ENCODE results near the gene MLX.
"Not testable (repeated sequence)": the region's sequence is repeated elsewhere in the genome, so short reads cannot be mapped to it uniquely, and the experiment has no call there.

The MLX gene

GRCh38 chr17:42581744-42582270, 14.9 kb downstream of the MLX start:
- no peak for DNase-seq

GRCh38 chr17:42584880-42585279, 18.0 kb downstream of the MLX start:
- DNase-seq: no peak

GRCh38 chr17:42585353-42585752, 18.5 kb downstream of the MLX start:
- no peak for DNase-seq

GRCh38 chr17:42586514-42587230, 19.8 kb downstream of the MLX start:
- no peak for DNase-seq

GRCh38 chr17:42590886-42591285, 24.0 kb downstream of the MLX start:
- no peak for DNase-seq

- no peak for DNase-seq
Observed at GRCh38 chr17:42591411-42591810, 24.5 kb downstream of the MLX start.

GRCh38 chr17:42596386-42596785, 29.5 kb downstream of the MLX start:
- no peak for DNase-seq

GRCh38 chr17:42598905-42599304, 32.0 kb downstream of the MLX start:
- no peak for DNase-seq

- no peak for DNase-seq
Observed at GRCh38 chr17:42603318-42603717, 36.4 kb downstream of the MLX start.

GRCh38 chr17:42607769-42608168, 40.9 kb downstream of the MLX start:
- DNase-seq: no peak

GRCh38 chr17:42608305-42609181, 41.6 kb downstream of the MLX start:
- peak; percentile 27 for DNase-seq

- peak; percentile 99 for DNase-seq
Observed at GRCh38 chr17:42609182-42609813, 42.4 kb downstream of the MLX start, which contains the start of the genes RETREG3 and TUBG1. Gene RETREG3, minus strand, starts transcription at chr17:42609374. Its CDS starts 50 bp downstream, at chr17:42609324. Gene TUBG1, plus strand, starts transcription at chr17:42609683. Its CDS starts 55 bp downstream, at chr17:42609738.

- not testable (repeated sequence) for DNase-seq
Observed at GRCh38 chr17:42609814-42610801, 43.2 kb downstream of the MLX start.

GRCh38 chr17:42612013-42612412, 45.1 kb downstream of the MLX start:
- no peak for DNase-seq

- DNase-seq: no peak
Observed at GRCh38 chr17:42613699-42614295, 46.9 kb downstream of the MLX start.

GRCh38 chr17:42617956-42618431, 51.1 kb downstream of the MLX start:
- DNase-seq: no peak

- DNase-seq: no peak
Observed at GRCh38 chr17:42618442-42619150, 51.7 kb downstream of the MLX start.

GRCh38 chr17:42621987-42622386, 55.1 kb downstream of the MLX start:
- not testable (repeated sequence) for DNase-seq

Data from CD4-positive, alpha-beta T cell treated with Interleukin-10 for 1 hour (primary cell).